GM10266 (cell line): ENCODE measurements around the gene MAP2K7.
"Not testable (repeated sequence)": the region's sequence is repeated elsewhere in the genome, so short reads cannot be mapped to it uniquely, and the experiment has no call there.

Experiments used
- DNase-seq: peaks from one replicate; pipeline ENCODE4 v3.0.0; 2012; ENCODE audit errors: extremely low spot score
- TF ChIP-seq, protein P1 (sequence below): IDR thresholded peaks from 2 replicates; pipeline ENCODE4 v1.5.1; 2012; ENCODE audit warnings: mild to moderate bottlenecking, low read depth; ENCODE audit not compliant: control insufficient read depth, insufficient read depth; ENCODE audit errors: missing control alignments

The MAP2K7 gene

DNA sequence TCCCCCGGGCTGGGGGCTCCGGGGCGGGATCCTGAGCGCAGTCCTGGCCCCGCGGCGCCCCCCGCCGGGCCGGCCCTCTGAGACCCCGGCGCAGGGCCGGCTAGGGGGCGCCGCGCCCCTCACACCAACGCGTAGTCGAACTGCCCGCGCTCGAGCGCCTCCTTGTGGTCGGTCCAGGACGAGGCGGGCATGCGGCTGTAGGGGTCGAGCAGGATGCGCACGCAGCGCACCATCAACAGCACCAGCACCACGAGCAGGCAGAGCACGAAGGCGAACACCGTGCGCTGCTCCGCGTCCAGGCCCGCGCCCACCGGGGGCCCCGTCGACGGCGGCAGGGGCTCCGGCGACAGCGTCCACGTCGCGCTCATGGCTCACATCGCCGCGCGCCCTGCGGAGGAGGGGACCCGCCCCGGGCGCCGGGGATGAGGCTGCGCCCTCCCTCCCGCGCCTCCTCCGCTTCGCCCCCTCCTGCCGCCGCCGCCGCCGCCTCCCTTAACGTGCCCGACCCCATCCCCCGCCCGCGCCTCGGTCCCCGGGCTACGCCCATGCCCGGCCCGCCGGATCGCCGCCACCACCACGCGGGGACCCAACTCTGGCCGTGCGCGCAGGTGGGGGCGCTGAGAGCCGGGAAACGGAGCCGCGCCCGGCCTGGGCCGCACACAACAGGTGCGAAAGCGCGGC lies 21.6 kb downstream of the MAP2K7 start:
- DNase-seq = peak; percentile 93
- TF ChIP-seq, protein P1, sequence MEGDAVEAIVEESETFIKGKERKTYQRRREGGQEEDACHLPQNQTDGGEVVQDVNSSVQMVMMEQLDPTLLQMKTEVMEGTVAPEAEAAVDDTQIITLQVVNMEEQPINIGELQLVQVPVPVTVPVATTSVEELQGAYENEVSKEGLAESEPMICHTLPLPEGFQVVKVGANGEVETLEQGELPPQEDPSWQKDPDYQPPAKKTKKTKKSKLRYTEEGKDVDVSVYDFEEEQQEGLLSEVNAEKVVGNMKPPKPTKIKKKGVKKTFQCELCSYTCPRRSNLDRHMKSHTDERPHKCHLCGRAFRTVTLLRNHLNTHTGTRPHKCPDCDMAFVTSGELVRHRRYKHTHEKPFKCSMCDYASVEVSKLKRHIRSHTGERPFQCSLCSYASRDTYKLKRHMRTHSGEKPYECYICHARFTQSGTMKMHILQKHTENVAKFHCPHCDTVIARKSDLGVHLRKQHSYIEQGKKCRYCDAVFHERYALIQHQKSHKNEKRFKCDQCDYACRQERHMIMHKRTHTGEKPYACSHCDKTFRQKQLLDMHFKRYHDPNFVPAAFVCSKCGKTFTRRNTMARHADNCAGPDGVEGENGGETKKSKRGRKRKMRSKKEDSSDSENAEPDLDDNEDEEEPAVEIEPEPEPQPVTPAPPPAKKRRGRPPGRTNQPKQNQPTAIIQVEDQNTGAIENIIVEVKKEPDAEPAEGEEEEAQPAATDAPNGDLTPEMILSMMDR = peak; percentile 96

DNA sequence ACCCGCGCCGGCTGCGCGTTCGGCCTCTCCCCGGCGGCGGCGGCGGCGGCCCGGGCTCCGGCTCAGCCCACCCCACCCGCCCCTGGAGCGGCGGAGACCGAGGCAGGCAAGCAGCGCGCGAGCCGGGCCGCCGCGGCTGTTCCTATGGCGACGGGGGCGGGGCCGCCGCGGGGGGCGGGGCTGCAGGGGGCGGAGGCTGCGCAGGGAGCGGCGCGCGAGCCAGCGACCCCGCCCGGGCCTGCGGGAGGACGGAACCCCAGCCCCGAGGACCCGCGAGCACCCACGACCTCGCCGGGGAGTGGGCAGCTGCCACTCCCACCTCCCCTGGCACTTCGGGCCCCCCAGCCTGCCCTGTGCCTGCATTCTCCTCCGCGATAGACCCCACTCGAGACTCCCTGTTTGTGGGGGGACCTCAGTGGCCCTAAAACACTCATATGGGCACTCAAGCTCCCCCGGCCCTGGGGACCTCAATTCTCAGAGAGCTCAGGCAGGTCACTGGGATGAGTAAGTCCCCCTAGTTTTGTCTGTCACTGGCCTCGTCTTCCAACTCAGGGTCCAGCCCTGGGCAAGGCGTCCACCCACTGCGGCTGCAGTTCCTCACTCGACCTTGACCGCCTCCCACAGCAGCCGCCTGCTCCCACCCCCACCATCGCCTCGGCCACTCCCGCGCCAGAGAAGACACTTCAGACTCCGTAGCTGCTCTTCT lies 22.5 kb downstream of the MAP2K7 start, which contains the start of gene CTXN1:
CTXN1 (minus strand) TSS at position 115 of the 706 bp plus-strand sequence. CDS start 597 bp downstream, outside the sequence.
- DNase-seq = peak; percentile 96
- TF ChIP-seq, protein P1 = no peak

DNA sequence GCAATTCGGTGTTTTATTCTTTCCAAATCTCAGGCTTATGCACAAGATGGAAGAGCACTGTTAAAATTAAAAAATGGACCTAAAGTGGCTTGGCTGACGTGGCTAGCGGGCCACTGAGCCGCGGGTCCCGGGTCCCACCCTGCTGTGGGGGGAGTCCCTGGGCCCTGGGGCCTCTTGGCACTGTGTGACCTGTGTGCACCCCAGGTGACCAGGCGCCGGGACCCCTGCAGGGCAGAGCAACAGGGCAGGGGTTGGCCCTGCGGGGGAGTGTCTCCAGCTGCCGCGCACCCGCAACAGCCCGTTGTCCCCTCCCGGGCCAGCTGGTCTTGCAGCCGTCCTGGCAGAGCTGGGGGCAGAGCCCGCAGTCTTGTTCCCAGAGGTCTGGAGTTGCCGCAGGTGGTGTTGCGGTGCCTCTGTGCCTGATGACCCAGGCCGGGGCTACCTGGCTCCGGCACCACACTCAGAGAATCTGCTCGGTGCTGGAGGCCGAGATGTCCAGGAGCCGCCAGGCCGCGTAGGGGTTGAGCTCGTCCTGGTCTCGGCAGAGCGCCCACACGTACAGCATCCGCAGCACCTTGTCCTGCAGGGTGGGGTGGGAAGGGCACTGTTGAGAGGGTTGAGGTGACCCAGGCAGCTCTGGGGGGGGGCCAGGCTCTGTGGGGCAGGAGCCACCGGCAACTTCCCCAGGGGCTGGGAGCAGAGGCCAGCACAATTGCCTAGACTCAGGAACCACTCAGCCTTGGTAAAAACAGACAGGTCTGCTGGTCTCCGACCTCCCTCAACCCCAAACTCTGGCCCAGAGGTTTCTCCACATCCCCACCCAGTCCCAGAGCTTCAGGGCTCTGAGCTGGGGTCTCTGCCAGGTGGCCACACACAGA lies 23.3 kb downstream of the MAP2K7 start:
- TF ChIP-seq, protein P1 = no peak
- DNase-seq = no peak

DNA sequence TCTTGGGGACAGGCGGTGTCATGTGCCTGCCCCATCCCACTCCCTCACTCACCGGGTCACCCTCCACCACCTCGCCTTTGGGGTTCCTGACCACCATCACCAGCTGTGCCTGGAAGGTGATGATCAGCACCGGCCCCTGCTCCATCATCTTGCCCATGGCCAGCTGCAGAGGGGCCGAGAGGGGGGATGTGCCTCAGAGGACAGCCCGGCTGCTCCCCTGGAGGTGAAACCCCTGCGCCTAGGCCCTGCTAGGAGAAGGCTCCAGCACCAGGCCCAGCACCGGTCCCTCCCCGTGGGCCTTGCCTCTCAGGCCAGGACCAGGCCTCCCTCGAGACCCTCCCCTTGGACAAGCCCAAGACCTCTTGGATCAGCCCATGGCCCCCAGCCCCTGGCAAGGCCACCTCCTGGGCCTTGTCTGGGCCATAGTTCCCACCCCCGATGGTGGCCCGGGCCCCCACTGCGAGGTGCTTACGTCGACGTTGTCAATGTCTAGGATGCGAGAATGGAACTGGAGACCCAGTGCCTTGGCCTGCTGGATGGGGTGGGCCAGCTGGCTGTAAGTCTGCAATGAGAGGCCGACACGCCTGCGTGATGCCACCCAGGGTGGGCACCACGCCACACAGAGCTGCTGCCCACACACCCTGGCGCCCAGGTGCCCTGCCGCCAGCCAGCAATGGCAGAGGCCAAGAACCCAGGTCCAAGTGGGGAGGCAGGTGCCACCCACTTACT lies 24.1 kb downstream of the MAP2K7 start:
- no peak for DNase-seq
- TF ChIP-seq, protein P1 = no peak

DNA sequence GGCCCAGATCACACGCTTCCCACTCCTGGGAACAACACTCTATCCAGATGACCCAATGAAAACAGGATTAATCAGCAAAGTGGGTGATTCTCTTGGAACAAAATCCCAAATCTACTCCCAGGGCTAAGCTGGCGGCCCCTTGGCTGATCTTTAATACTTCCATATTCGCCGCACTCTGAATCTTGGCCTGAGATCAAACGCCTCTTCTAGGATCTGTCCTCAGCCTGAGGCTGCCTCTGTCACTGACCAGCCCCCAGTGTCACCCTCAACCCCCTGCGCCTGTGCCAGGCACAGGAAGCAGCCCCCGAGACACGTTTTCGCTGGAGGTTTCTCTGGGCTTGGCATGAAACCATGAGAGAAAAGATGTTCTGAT lies 24.6 kb downstream of the MAP2K7 start:
- no peak for DNase-seq
- TF ChIP-seq, protein P1 = no peak

DNA sequence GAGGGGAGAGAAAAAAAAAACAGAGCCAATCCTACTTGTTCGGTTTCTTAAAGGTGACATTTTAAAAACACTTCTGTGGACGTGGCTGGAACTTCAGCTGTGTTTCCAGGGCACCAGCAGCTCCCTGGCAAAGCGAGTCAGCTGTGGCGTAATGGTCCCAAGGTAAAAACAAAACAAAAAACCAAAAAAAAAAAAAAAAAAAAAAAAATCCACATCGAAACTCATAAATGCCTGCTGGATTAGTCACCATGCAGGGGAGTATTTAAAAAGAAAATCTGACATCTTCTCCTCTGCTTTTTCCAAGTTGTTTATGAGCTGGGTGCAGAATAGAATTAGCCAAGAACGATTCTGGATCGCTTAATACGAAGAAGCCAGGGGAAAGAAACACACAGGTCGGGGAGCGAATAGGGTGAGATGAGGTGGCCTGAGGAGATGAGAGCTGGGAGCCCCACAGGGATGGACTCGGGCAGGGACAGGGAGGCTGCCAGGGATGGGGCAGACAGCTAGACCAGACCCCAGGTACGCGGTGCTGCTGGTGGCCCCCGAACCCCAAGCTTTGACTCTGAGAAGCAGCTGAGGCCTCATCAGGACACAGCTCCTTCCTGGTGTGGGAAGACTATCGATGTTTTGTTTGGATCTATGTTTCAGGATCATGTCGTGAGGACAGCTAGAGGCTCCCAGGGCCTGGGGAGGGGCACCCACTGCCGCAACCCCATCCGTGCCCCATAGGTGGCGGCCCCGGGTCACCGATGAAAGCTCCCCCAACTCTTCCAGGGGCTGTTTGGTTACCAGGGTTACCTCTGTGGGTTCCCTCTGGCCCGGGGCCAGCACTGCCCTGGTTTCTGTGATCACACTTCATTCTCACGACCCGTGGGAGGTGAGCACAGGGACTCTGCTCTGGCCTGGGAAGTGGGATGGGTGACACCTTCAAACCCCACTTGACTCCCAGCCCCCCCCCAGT lies 25.3 kb downstream of the MAP2K7 start:
- TF ChIP-seq, protein P1 = peak; percentile 56
- DNase-seq = peak; percentile 86

DNA sequence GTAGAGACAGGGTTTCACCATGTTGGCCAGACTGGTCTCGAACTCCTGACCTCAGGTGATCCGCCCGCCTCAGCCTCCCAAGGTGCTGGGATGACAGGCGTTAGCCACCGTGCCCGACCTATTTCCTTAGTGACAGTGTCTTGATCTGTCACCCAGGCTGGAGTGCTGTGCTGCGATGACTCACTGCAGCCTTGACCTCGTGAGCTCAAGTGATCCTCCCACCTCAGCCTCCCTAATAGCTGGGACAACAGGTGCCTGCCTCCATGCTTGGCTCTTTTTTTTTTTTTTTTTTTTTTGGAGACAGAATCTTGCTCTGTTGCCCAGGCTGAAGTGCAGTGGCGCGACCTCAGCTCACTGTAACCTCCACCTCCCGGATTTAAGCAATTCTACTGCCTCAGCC lies 26.4 kb downstream of the MAP2K7 start:
- not testable (repeated sequence) for DNase-seq
